Sigmoid colon (tissue), 7 donors: ENCODE data around the gene ZC3H6. TPM values are rescaled to one million over a fixed set of nuclear protein-coding genes. Genes with fewer than 3 reads are reported as not detected.
"Not testable (repeated sequence)": the region's sequence is repeated elsewhere in the genome, so short reads cannot be mapped to it uniquely, and the experiment has no call there.

Experiments
- DNase-seq: peaks from one replicate; pipeline ENCODE4 v3.0.0-alpha.2; 2019
- H3K27ac ChIP-seq, 4 donors: fragments of 200-600 bp; sonication (generic); one replicate each; pipeline ENCODE4 v1.5.1; 2016 to 2019; ENCODE audit warnings: mild to moderate bottlenecking in 1 of 4
- H3K27me3 ChIP-seq, 3 donors: fragments of 200-600 bp; sonication (generic); one replicate each; pipeline ENCODE4 v1.5.1; 2019; ENCODE audit warnings: mild to moderate bottlenecking in 1 of 3
- H3K36me3 ChIP-seq, 4 donors: fragments of 200-600 bp; sonication (generic); one replicate each; pipeline ENCODE4 v1.5.1; 2016 to 2019
- H3K4me1 ChIP-seq, 4 donors: fragments of 200-600 bp; sonication (generic); one replicate each; pipeline ENCODE4 v1.5.1; 2017 to 2019
- H3K4me3 ChIP-seq, 4 donors: fragments of 200-600 bp; sonication (generic); one replicate each; pipeline ENCODE4 v1.5.1; 2017 to 2019; ENCODE audit warnings: mild to moderate bottlenecking in 2 of 4, moderate library complexity in 1 of 4
- H3K9me3 ChIP-seq, 4 donors: fragments of 200-600 bp in 3 of 4; sonication (generic) in 3 of 4; one replicate each; pipeline versions ENCODE4 v1.5.1 to v1.6.1; 2013 to 2019
- CTCF ChIP-seq, 4 experiments: fragments of 450-650 bp in 3 of 4; fragments of 200-600 bp in 1 of 4; IDR thresholded peaks; one replicate each; pipeline ENCODE4 v1.5.1; 2016 to 2019; ENCODE audit warnings: antibody characterized with exemption in 4 of 4, mild to moderate bottlenecking in 3 of 4, moderate library complexity in 2 of 4
- EP300 ChIP-seq, 4 donors: sonication (generic); formaldehyde crosslinking; IDR thresholded peaks; one replicate each; pipeline ENCODE4 v1.6.1; 2017; ENCODE audit warnings: antibody characterized with exemption in 4 of 4
- POLR2A ChIP-seq, 2 donors: fragments of 450-650 bp; IDR thresholded peaks; one replicate each; pipeline ENCODE4 v1.6.1; 2016; ENCODE audit warnings: antibody characterized with exemption in 2 of 2, mild to moderate bottlenecking in 2 of 2, moderate library complexity in 2 of 2
- POLR2AphosphoS5 ChIP-seq, 4 donors: sonication (generic); formaldehyde crosslinking; IDR thresholded peaks; one replicate each; pipeline ENCODE4 v1.6.1; 2017; ENCODE audit warnings: antibody characterized with exemption in 4 of 4
- WGBS, 2 donors: extraction: QIAGEN DNeasy Blood & Tissue Kit; methylation state at CpG; one replicate each; pipeline ENCODE4 v1.1.7; 2013; 5-methylcytosine and 5-hydroxymethylcytosine counted together
- intact Hi-C: fragments of 100-400 bp; cut with DNase I; formaldehyde crosslinking; loops from one replicate; pipeline ENCODE4 v1.15.1; 2023
- polyA plus RNA-seq, 3 donors: library from polyadenylated mRNA; stranded (reverse); fragments of 200-250 nt; gene quantifications; one replicate each; pipeline ENCODE4 v1.2.3, GENCODE V29; 2013
- small RNA-seq, 3 donors: library from RNA; depleted of rRNA; stranded (forward); fragments of <200 nt; gene quantifications; one replicate each; pipeline ENCODE3, GENCODE V24; 2016
- total RNA-seq, 4 donors: library from RNA; depleted of rRNA; stranded (reverse); fragments of >200 nt; gene quantifications; one replicate each; pipeline ENCODE4 v1.1.0, GENCODE V29; 2016
- donor health status: healthy with polysubstance abuse.
- donor health status: Bipolar disorder and iron deficiency.
- donor health status: healthy.

ZC3H6 gene
- total and polyA plus RNA-seq, 7 donors, result 0.60 to 27.1 (median 13.2) TPM

DNA sequence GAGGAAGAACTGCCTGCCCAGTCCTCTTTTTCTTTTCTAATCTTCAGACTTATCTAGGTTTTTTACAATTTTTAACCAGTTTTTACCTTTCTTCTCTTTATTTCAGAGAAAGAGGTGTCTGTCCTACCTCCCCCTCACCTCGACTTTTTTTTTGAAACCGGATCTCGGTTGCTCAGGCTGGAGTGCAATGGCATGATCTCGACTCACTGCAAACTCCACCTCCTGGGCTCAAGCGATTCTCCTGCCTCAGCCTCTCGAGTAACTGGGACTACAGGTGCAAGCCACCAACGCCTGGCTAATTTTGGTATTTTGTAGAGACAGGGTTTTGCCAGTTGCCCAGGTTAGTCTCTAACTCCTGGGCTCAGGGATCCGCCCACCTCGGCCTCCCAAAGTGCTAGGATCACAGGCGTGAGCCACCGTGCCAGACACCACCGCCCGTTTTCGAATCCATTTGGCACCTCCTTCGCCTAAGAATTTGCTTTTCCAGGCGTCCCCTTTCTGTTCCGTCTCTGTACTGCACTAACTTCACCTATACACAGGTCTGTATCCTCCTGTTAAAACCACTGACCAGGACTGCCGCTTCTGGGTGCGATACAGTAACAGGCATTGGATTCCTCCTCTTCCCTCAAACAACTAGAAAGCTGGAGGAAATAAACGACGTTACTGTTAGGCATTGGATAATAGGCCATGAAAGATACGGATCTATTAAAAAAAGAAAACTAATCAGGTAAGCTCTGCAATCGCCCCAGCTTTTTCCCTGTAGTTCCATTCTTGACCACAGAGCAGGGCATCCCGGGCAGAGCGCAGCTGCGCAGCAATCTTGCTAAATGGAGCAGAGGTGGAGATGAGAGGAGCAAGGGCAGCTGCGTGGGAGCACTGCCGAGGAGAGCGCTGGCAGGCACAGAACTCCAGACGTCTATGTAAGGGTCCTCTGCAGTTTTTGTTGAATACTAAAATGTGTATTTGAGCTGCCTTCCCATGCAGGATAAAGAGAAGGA, 69.9 kb downstream of the ZC3H6 start:
- Histone ChIP-seq H3K4me3 (no peak overlapping the region), H3K27ac (no peak overlapping the region), H3K4me1 (no peaks in the 10 kb centered on the region), H3K9me3 (no peaks in the 10 kb centered on the region), H3K36me3 (no peaks in the 10 kb centered on the region), H3K27me3 (no peaks in the 10 kb centered on the region)
- no peak for TF ChIP-seq POLR2A (IDR thresholded peaks at IDR 0.05)
- TF ChIP-seq CTCF (IDR thresholded peaks at IDR 0.05), result no peak
- TF ChIP-seq POLR2AphosphoS5 (IDR thresholded peaks at IDR 0.05), result no peak
- TF ChIP-seq EP300 (IDR thresholded peaks at IDR 0.05), result no peak
- no peak for DNase-seq
- WGBS, 2 donors, result 91 to 93% methylated on average over 30 of the region's 30 CpGs
- intact Hi-C loops, result no loop called here

- WGBS, 2 donors, result 86 to 88% methylated on average over 2 of the region's 2 CpGs
- H3K36me3 ChIP-seq, DNase-seq, H3K27ac ChIP-seq, H3K4me1 ChIP-seq, H3K9me3 ChIP-seq, H3K4me3 ChIP-seq, H3K27me3 ChIP-seq, intact Hi-C loops: not testable (repeated sequence)
These were observed 76.9 kb downstream of the ZC3H6 start for GRCh38 chr2:112352292-112352691.

- intact Hi-C loops, H3K36me3 ChIP-seq, H3K27me3 ChIP-seq, H3K4me3 ChIP-seq, DNase-seq, H3K27ac ChIP-seq, H3K9me3 ChIP-seq, H3K4me1 ChIP-seq: not testable (repeated sequence)
- 92 to 94% methylated on average over 16 of the region's 25 CpGs for WGBS, 2 donors
These were observed 77.6 kb downstream of the ZC3H6 start for GRCh38 chr2:112352809-112353603.

GRCh38 chr2:112354335-112354734, 78.9 kb downstream of the ZC3H6 start:
- 90 to 92% methylated on average over 2 of the region's 2 CpGs for WGBS, 2 donors

DNA sequence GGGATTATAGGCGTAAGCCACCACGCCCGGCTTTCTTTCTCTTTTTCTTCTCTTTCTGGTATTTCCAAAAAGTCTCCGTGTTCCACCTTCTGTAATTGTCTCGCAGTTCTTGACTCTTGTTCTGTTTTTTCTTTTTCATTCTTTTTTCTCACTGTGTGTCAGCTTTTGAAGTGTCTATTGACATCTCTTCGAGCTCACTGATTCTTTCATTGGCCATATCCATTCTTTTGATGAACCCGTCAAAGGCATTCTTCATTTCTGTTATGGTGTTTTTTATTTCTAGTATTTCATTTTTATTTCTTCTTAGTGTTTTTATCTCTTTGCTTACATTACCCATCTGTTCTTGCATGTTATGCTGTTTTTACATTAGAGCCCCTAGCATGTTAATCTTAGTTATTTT, 84.7 kb downstream of the ZC3H6 start:
- DNase-seq, H3K36me3 ChIP-seq, H3K4me1 ChIP-seq, H3K9me3 ChIP-seq, H3K27me3 ChIP-seq, H3K27ac ChIP-seq, intact Hi-C loops, H3K4me3 ChIP-seq: not testable (repeated sequence)
- WGBS, 2 donors, result 95% methylated on average over 7 of the region's 7 CpGs

More at GRCh38 chr2:112354335-112354734, 78.9 kb downstream of the ZC3H6 start:
- H3K4me1 ChIP-seq, DNase-seq, H3K27ac ChIP-seq, H3K36me3 ChIP-seq, H3K27me3 ChIP-seq, H3K9me3 ChIP-seq, H3K4me3 ChIP-seq, intact Hi-C loops: not testable (repeated sequence)

Small RNA genes lying within 50 kb of the gene (small RNA-seq; reads per million reads assigned to genes)
- 0 reads per million in 3 donors for gene AC115115.1

Other genes with a start within 250 kb of the ZC3H6 start
- gene TMEM87B, start 220.3 kb upstream of the ZC3H6 start, total RNA-seq, result 10 to 100 TPM; 16.7 to 36.7 (median 20.5) TPM
- gene TMEM87B, start 220.3 kb upstream of the ZC3H6 start, polyA plus RNA-seq, result 10 to 100 TPM; 10.2 to 26.2 (median 12.0) TPM
- 1 to 10 TPM in 2 of 4 donors, under 1 TPM in 2; 0.95 to 1.7 (median 1.0) TPM for gene FBLN7, start 137.2 kb upstream of the ZC3H6 start, total RNA-seq
- gene FBLN7, start 137.2 kb upstream of the ZC3H6 start, polyA plus RNA-seq, result 1 to 10 TPM in 1 of 3 donors, not detected in 2; 3.3 TPM
- gene ZC3H8, start 20.6 kb upstream of the ZC3H6 start, total RNA-seq, result 10 to 100 TPM in 1 of 4 donors, 1 to 10 TPM in 3; 2.7 to 22.2 (median 7.4) TPM
- gene ZC3H8, start 20.6 kb upstream of the ZC3H6 start, polyA plus RNA-seq, result 10 to 100 TPM in 1 of 3 donors, 1 to 10 TPM in 2; 4.2 to 10.2 (median 9.8) TPM
- 10 to 100 TPM; 16.1 to 34.1 (median 21.7) TPM for gene RGPD8, start 158.0 kb downstream of the ZC3H6 start, total RNA-seq
- 1 to 10 TPM in 1 of 3 donors, under 1 TPM in 2; 0.23 to 2.1 (median 0.60) TPM for gene RGPD8, start 158.0 kb downstream of the ZC3H6 start, polyA plus RNA-seq
- 10 to 100 TPM; 16.5 to 29.6 (median 23.6) TPM for gene TTL, start 206.6 kb downstream of the ZC3H6 start, total RNA-seq
- 1 to 10 TPM; 3.6 to 9.7 (median 8.6) TPM for gene TTL, start 206.6 kb downstream of the ZC3H6 start, polyA plus RNA-seq